ENCODE data around the gene SMIM3. TPM values are rescaled to one million over a fixed set of nuclear protein-coding genes. Genes with fewer than 3 reads are reported as not detected.

Gene SMIM3
- total RNA-seq, 1 experiment from 2014 or later = 14.5 TPM

GRCh38 chr5:150765799-150766169 is 12.8 kb upstream of the SMIM3 start:
- Histone ChIP-seq H3K27ac (ENCODE audit: low read depth, low read length, poor library complexity, severe bottlenecking) (no peak overlapping the region), H3K36me3 (ENCODE audit: insufficient read depth, low read length, poor library complexity, severe bottlenecking) (no peaks in the 10 kb centered on the region), H3K4me3 (ENCODE audit: low read depth, low read length, poor library complexity, severe bottlenecking) (no peak overlapping the region), H3K27me3 (replicated peaks; ENCODE audit: insufficient read depth, low read depth, low read length, poor library complexity) (no peaks in the 10 kb centered on the region), H3K4me1 (ENCODE audit: insufficient read depth, low read length, poor library complexity, severe bottlenecking) (peaks cover 7% of the 10 kb centered on the region), H3K9me3 (ENCODE audit: low read depth, low read length, poor library complexity, severe bottlenecking) (no peaks in the 10 kb centered on the region)
- TF ChIP-seq EZH2 (IDR thresholded peaks at IDR 0.05; ENCODE audit: borderline replicate concordance, low read depth, low read length, poor library complexity, severe bottlenecking) = no peak
- TF ChIP-seq, protein P1, sequence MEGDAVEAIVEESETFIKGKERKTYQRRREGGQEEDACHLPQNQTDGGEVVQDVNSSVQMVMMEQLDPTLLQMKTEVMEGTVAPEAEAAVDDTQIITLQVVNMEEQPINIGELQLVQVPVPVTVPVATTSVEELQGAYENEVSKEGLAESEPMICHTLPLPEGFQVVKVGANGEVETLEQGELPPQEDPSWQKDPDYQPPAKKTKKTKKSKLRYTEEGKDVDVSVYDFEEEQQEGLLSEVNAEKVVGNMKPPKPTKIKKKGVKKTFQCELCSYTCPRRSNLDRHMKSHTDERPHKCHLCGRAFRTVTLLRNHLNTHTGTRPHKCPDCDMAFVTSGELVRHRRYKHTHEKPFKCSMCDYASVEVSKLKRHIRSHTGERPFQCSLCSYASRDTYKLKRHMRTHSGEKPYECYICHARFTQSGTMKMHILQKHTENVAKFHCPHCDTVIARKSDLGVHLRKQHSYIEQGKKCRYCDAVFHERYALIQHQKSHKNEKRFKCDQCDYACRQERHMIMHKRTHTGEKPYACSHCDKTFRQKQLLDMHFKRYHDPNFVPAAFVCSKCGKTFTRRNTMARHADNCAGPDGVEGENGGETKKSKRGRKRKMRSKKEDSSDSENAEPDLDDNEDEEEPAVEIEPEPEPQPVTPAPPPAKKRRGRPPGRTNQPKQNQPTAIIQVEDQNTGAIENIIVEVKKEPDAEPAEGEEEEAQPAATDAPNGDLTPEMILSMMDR (conservative IDR thresholded peaks at IDR 0.05; ENCODE audit: low read depth, low read length) = no peak
- intact Hi-C loops (cut with micrococcal nuclease; ENCODE audit: unreplicated experiment) = no loop called here
- ChIA-PET POLR2A (ENCODE audit: low non-redundant PET) (no interaction called here), CTCF (no interaction called here)
- no peak for DNase-seq (ENCODE audit: low spot score)
- no TSS peak for BruUV-seq (replicated peaks)

- DNase-seq (ENCODE audit: low spot score) = no peak
- TF ChIP-seq, protein P1 (conservative IDR thresholded peaks at IDR 0.05; ENCODE audit: low read depth, low read length) = no peak
- TF ChIP-seq EZH2 (IDR thresholded peaks at IDR 0.05; ENCODE audit: borderline replicate concordance, low read depth, low read length, poor library complexity, severe bottlenecking) = no peak
- ChIA-PET POLR2A (ENCODE audit: low non-redundant PET) (interaction anchor here (0.5 kb wide), 1 partner anchor 81 kb away, joined by 3 read pairs; no protein-coding TSS in a partner anchor), CTCF (no interaction called here)
- Histone ChIP-seq H3K36me3 (ENCODE audit: insufficient read depth, low read length, poor library complexity, severe bottlenecking) (no peaks in the 10 kb centered on the region), H3K27me3 (replicated peaks; ENCODE audit: insufficient read depth, low read depth, low read length, poor library complexity) (no peaks in the 10 kb centered on the region), H3K27ac (ENCODE audit: low read depth, low read length, poor library complexity, severe bottlenecking) (no peak overlapping the region), H3K9me3 (ENCODE audit: low read depth, low read length, poor library complexity, severe bottlenecking) (no peaks in the 10 kb centered on the region), H3K4me3 (ENCODE audit: low read depth, low read length, poor library complexity, severe bottlenecking) (no peak overlapping the region), H3K4me1 (ENCODE audit: insufficient read depth, low read length, poor library complexity, severe bottlenecking) (peaks cover 7% of the 10 kb centered on the region)
- intact Hi-C loops (cut with micrococcal nuclease; ENCODE audit: unreplicated experiment) = no loop called here
- BruUV-seq (replicated peaks) = no TSS peak
Measured at GRCh38 chr5:150766251-150766650, 12.3 kb upstream of the SMIM3 start.

DNA sequence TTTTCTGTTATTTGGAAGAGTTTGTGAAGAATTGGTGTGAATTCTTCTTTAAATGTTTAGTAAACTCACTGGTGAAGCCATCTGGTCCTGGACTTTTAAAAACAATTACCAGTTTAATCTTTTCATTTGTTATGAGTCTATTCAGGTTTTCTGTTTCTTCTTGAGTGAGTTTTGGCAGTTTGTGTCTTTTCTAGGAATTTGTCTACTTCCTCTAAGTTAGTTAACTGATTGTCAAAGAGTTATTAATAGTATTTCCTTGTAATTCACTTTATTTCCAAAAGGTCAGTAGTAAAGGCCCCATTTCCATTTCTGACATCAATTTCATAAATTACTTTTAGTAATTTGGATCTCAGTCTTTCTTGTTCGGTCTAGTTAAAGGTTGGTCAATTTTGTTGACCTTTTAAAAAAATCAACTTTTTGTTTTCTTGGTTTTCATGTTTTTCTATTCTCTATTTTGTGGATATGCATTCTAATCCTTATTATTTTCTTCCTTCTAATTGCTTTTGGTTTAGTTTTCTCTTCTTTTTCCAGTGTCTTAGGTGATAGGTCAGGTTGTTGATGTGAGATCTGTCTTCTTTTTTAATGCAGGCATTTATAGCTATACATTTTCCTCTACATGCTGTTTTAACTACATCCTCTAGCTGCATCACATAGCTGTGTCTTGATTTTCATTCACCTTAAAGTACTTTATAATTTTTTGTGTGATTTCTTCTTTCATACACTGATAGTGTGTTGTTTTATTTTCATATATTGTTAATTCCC is 7.3 kb upstream of the SMIM3 start:
- no peaks in the 10 kb centered on the region for H3K9me3 ChIP-seq (ENCODE audit: low read depth, low read length, poor library complexity, severe bottlenecking)
- no TSS peak for BruUV-seq (replicated peaks)
- no peak overlapping the region for H3K27ac ChIP-seq (ENCODE audit: low read depth, low read length, poor library complexity, severe bottlenecking)
- no peaks in the 10 kb centered on the region for H3K27me3 ChIP-seq (replicated peaks; ENCODE audit: insufficient read depth, low read depth, low read length, poor library complexity)
- no peaks in the 10 kb centered on the region for H3K36me3 ChIP-seq (ENCODE audit: insufficient read depth, low read length, poor library complexity, severe bottlenecking)
- no peak overlapping the region for H3K4me3 ChIP-seq (ENCODE audit: low read depth, low read length, poor library complexity, severe bottlenecking)
- ChIA-PET CTCF (no interaction called here), POLR2A (ENCODE audit: low non-redundant PET) (no interaction called here)
- TF ChIP-seq EZH2 (IDR thresholded peaks at IDR 0.05; ENCODE audit: borderline replicate concordance, low read depth, low read length, poor library complexity, severe bottlenecking) = no peak
- TF ChIP-seq, protein P1 (conservative IDR thresholded peaks at IDR 0.05; ENCODE audit: low read depth, low read length) = no peak
- intact Hi-C loops (cut with micrococcal nuclease; ENCODE audit: unreplicated experiment) = no loop called here
- DNase-seq (ENCODE audit: low spot score) = no peak
- H3K4me1 ChIP-seq (ENCODE audit: insufficient read depth, low read length, poor library complexity, severe bottlenecking) = no peaks in the 10 kb centered on the region
